ENCODE measurements around the gene ASPDH.

Gene ASPDH

GRCh38 chr19:50520822-50521465 is 7.2 kb upstream of the ASPDH start:
- Histone ChIP-seq H3K4me2 (ENCODE audit: low read length) (no peak overlapping the region), H3K9ac (ENCODE audit: low read length) (no peak overlapping the region), H2AFZ (ENCODE audit: low read depth, low read length) (no peak overlapping the region), H3K79me2 (ENCODE audit: low read length) (no peaks in the 10 kb centered on the region), H4K20me1 (ENCODE audit: insufficient read depth, low read length) (no peaks in the 10 kb centered on the region), H3K36me3 (replicated peaks; ENCODE audit: low read depth, low read length) (no peaks in the 10 kb centered on the region), H3K4me3 (ENCODE audit: low read length) (no peak overlapping the region), H3K27ac (ENCODE audit: low read length) (no peak overlapping the region), H3K9me3 (ENCODE audit: insufficient read depth, low read length) (no peaks in the 10 kb centered on the region), H3K27me3 (ENCODE audit: low read depth, low read length) (no peaks in the 10 kb centered on the region), H3K4me1 (ENCODE audit: low read length) (no peaks in the 10 kb centered on the region)
- TF ChIP-seq EZH2phosphoT487 (IDR thresholded peaks at IDR 0.05; ENCODE audit: low read depth) (no peak), CTCF (IDR thresholded peaks at IDR 0.05; ENCODE audit: low read depth, low read length) (no peak)

GRCh38 chr19:50519006-50519575 is 5.4 kb upstream of the ASPDH start:
- no peaks in the 10 kb centered on the region for H3K36me3 ChIP-seq (replicated peaks; ENCODE audit: low read depth, low read length)
- no peak for TF ChIP-seq EZH2phosphoT487 (IDR thresholded peaks at IDR 0.05; ENCODE audit: low read depth)
- no peak for TF ChIP-seq CTCF (IDR thresholded peaks at IDR 0.05; ENCODE audit: low read depth, low read length)
- no peaks in the 10 kb centered on the region for H3K79me2 ChIP-seq (ENCODE audit: low read length)
- no peaks in the 10 kb centered on the region for H3K9me3 ChIP-seq (ENCODE audit: insufficient read depth, low read length)
- H2AFZ ChIP-seq (ENCODE audit: low read depth, low read length) = no peak overlapping the region
- H3K9ac ChIP-seq (ENCODE audit: low read length) = no peak overlapping the region
- no peaks in the 10 kb centered on the region for H3K4me1 ChIP-seq (ENCODE audit: low read length)
- no peaks in the 10 kb centered on the region for H4K20me1 ChIP-seq (ENCODE audit: insufficient read depth, low read length)
- no peak overlapping the region for H3K27ac ChIP-seq (ENCODE audit: low read length)
- no peak overlapping the region for H3K4me3 ChIP-seq (ENCODE audit: low read length)
- H3K4me2 ChIP-seq (ENCODE audit: low read length) = no peak overlapping the region
- no peaks in the 10 kb centered on the region for H3K27me3 ChIP-seq (ENCODE audit: low read depth, low read length)

- Histone ChIP-seq H2AFZ (ENCODE audit: low read depth, low read length) (no peak overlapping the region), H3K4me3 (ENCODE audit: low read length) (no peak overlapping the region), H3K27ac (ENCODE audit: low read length) (no peak overlapping the region), H3K9me3 (ENCODE audit: insufficient read depth, low read length) (no peaks in the 10 kb centered on the region), H3K27me3 (ENCODE audit: low read depth, low read length) (no peaks in the 10 kb centered on the region), H3K4me2 (ENCODE audit: low read length) (no peak overlapping the region), H3K36me3 (replicated peaks; ENCODE audit: low read depth, low read length) (no peaks in the 10 kb centered on the region), H3K79me2 (ENCODE audit: low read length) (no peaks in the 10 kb centered on the region), H4K20me1 (ENCODE audit: insufficient read depth, low read length) (no peaks in the 10 kb centered on the region), H3K9ac (ENCODE audit: low read length) (no peak overlapping the region), H3K4me1 (ENCODE audit: low read length) (no peaks in the 10 kb centered on the region)
- no peak for TF ChIP-seq EZH2phosphoT487 (IDR thresholded peaks at IDR 0.05; ENCODE audit: low read depth)
- peak; percentile 14; the same call in 1 of the 2 replicates for TF ChIP-seq CTCF (IDR thresholded peaks at IDR 0.05; ENCODE audit: low read depth, low read length)
These were observed 4.6 kb upstream of the ASPDH start for GRCh38 chr19:50518091-50519005.

GRCh38 chr19:50517704-50518075 is 4.0 kb upstream of the ASPDH start:
- Histone ChIP-seq H3K4me2 (ENCODE audit: low read length) (no peak overlapping the region), H2AFZ (ENCODE audit: low read depth, low read length) (no peak overlapping the region), H3K9ac (ENCODE audit: low read length) (no peak overlapping the region), H3K4me1 (ENCODE audit: low read length) (no peaks in the 10 kb centered on the region), H4K20me1 (ENCODE audit: insufficient read depth, low read length) (no peaks in the 10 kb centered on the region), H3K9me3 (ENCODE audit: insufficient read depth, low read length) (no peaks in the 10 kb centered on the region), H3K4me3 (ENCODE audit: low read length) (no peak overlapping the region), H3K36me3 (replicated peaks; ENCODE audit: low read depth, low read length) (no peaks in the 10 kb centered on the region), H3K79me2 (ENCODE audit: low read length) (no peaks in the 10 kb centered on the region), H3K27me3 (ENCODE audit: low read depth, low read length) (no peaks in the 10 kb centered on the region), H3K27ac (ENCODE audit: low read length) (no peak overlapping the region)
- TF ChIP-seq EZH2phosphoT487 (IDR thresholded peaks at IDR 0.05; ENCODE audit: low read depth) = no peak
- no peak for TF ChIP-seq CTCF (IDR thresholded peaks at IDR 0.05; ENCODE audit: low read depth, low read length)

Measured in OCI-LY3 (cell line).